ENCODE measurements around the gene TAF1A. TPM values are rescaled to one million over a fixed set of nuclear protein-coding genes. Genes with fewer than 3 reads are reported as not detected.

TAF1A gene
- total RNA-seq, 4 donors from 2014 or later, result 2.5 to 4.5 (median 3.9) TPM

GRCh38 chr1:222601257-222601656 is 11.5 kb upstream of the TAF1A start:
- intact Hi-C loops (cut with DNase I), result no loop called here
- H3K9me3 ChIP-seq, result no peaks in the 10 kb centered on the region
- H3K36me3 ChIP-seq, result no peaks in the 10 kb centered on the region
- no peak for DNase-seq (ENCODE audit: extremely low spot score)
- H3K4me1 ChIP-seq, result no peaks in the 10 kb centered on the region
- 72% methylated on average over 3 of the region's 3 CpGs for WGBS
- H3K27ac ChIP-seq (replicated peaks in 1 of 4), result no peak overlapping the region
- TF ChIP-seq POLR2AphosphoS5 (IDR thresholded peaks at IDR 0.05), result no peak
- TF ChIP-seq EP300 (IDR thresholded peaks at IDR 0.05), result no peak
- no peak for TF ChIP-seq POLR2A (IDR thresholded peaks at IDR 0.05; ENCODE audit: low read depth)
- no peak for TF ChIP-seq CTCF (IDR thresholded peaks at IDR 0.05)
- no peaks in the 10 kb centered on the region for H3K27me3 ChIP-seq
- no peak overlapping the region for H3K4me3 ChIP-seq

- no peaks in the 10 kb centered on the region for H3K27me3 ChIP-seq
- no peak for DNase-seq (ENCODE audit: extremely low spot score)
Measured at GRCh38 chr1:222600281-222600680, 10.5 kb upstream of the TAF1A start.

GRCh38 chr1:222596696-222597095 is 7.0 kb upstream of the TAF1A start:
- TF ChIP-seq POLR2A (IDR thresholded peaks at IDR 0.05; ENCODE audit: low read depth) (no peak), CTCF (IDR thresholded peaks at IDR 0.05) (no peak), POLR2AphosphoS5 (IDR thresholded peaks at IDR 0.05) (no peak), EP300 (IDR thresholded peaks at IDR 0.05) (no peak)
- intact Hi-C loops (cut with DNase I), result no loop called here
- no peaks in the 10 kb centered on the region for H3K36me3 ChIP-seq
- WGBS, result 87% methylated on average over 4 of the region's 4 CpGs
- no peaks in the 10 kb centered on the region for H3K4me1 ChIP-seq
- H3K27ac ChIP-seq (replicated peaks in 1 of 4), result no peak overlapping the region
- H3K9me3 ChIP-seq, result no peaks in the 10 kb centered on the region
- no peak overlapping the region for H3K4me3 ChIP-seq
- DNase-seq (ENCODE audit: extremely low spot score), result no peak
- H3K27me3 ChIP-seq, result no peaks in the 10 kb centered on the region

More at GRCh38 chr1:222600281-222600680, 10.5 kb upstream of the TAF1A start:
- H3K4me1 ChIP-seq, result no peaks in the 10 kb centered on the region
- intact Hi-C loops (cut with DNase I), result no loop called here
- no peak overlapping the region for H3K27ac ChIP-seq (replicated peaks in 1 of 4)
- no peak overlapping the region for H3K4me3 ChIP-seq
- no peaks in the 10 kb centered on the region for H3K9me3 ChIP-seq
- H3K36me3 ChIP-seq, result no peaks in the 10 kb centered on the region
- TF ChIP-seq CTCF (IDR thresholded peaks at IDR 0.05) (no peak), POLR2A (IDR thresholded peaks at IDR 0.05; ENCODE audit: low read depth) (no peak), EP300 (IDR thresholded peaks at IDR 0.05) (no peak), POLR2AphosphoS5 (IDR thresholded peaks at IDR 0.05) (no peak)
- WGBS, result 76% methylated on average over 1 of the region's 1 CpG

- intact Hi-C loops (cut with DNase I), result loop anchor here (5.0 kb wide), 1 partner anchor 43 kb away; no protein-coding TSS in a partner anchor
- no peaks in the 10 kb centered on the region for H3K9me3 ChIP-seq
- TF ChIP-seq POLR2AphosphoS5 (IDR thresholded peaks at IDR 0.05), result no peak
- TF ChIP-seq EP300 (IDR thresholded peaks at IDR 0.05), result no peak
- TF ChIP-seq POLR2A (IDR thresholded peaks at IDR 0.05; ENCODE audit: low read depth), result no peak
- TF ChIP-seq CTCF (IDR thresholded peaks at IDR 0.05), result no peak
Measured at GRCh38 chr1:222594789-222595188, 5.1 kb upstream of the TAF1A start.

GRCh38 chr1:222592171-222592570 is 2.4 kb upstream of the TAF1A start:
- DNase-seq (ENCODE audit: extremely low spot score), result no peak
- WGBS, result 72% methylated on average over 3 of the region's 3 CpGs
- Histone ChIP-seq H3K4me1 (peaks cover 15 to 22% (median 17%) of the 10 kb centered on the region in 4 donors), H3K36me3 (peaks cover 0 to 6% (median 0%) of the 10 kb centered on the region in 4 donors), H3K4me3 (no peak overlapping the region), H3K9me3 (no peaks in the 10 kb centered on the region), H3K27me3 (no peaks in the 10 kb centered on the region), H3K27ac (replicated peaks in 1 of 4) (no peak overlapping the region)
- intact Hi-C loops (cut with DNase I), result loop anchor here (5.0 kb wide), 1 partner anchor 45 kb away; no protein-coding TSS in a partner anchor
- no peak for TF ChIP-seq CTCF (IDR thresholded peaks at IDR 0.05)
- TF ChIP-seq POLR2A (IDR thresholded peaks at IDR 0.05; ENCODE audit: low read depth), result no peak
- no peak for TF ChIP-seq POLR2AphosphoS5 (IDR thresholded peaks at IDR 0.05)
- no peak for TF ChIP-seq EP300 (IDR thresholded peaks at IDR 0.05)

More at GRCh38 chr1:222594789-222595188, 5.1 kb upstream of the TAF1A start:
- no peak overlapping the region for H3K27ac ChIP-seq (replicated peaks in 1 of 4)
- no peaks in the 10 kb centered on the region for H3K36me3 ChIP-seq
- 90% methylated on average over 3 of the region's 3 CpGs for WGBS
- H3K27me3 ChIP-seq, result no peaks in the 10 kb centered on the region
- peaks cover 6 to 8% (median 7%) of the 10 kb centered on the region in 4 donors for H3K4me1 ChIP-seq
- DNase-seq (ENCODE audit: extremely low spot score), result no peak
- no peak overlapping the region for H3K4me3 ChIP-seq
